ENCODE data around the gene NGEF. TPM values are rescaled to one million over a fixed set of nuclear protein-coding genes. Genes with fewer than 3 reads are reported as not detected.

NGEF gene, protein sequence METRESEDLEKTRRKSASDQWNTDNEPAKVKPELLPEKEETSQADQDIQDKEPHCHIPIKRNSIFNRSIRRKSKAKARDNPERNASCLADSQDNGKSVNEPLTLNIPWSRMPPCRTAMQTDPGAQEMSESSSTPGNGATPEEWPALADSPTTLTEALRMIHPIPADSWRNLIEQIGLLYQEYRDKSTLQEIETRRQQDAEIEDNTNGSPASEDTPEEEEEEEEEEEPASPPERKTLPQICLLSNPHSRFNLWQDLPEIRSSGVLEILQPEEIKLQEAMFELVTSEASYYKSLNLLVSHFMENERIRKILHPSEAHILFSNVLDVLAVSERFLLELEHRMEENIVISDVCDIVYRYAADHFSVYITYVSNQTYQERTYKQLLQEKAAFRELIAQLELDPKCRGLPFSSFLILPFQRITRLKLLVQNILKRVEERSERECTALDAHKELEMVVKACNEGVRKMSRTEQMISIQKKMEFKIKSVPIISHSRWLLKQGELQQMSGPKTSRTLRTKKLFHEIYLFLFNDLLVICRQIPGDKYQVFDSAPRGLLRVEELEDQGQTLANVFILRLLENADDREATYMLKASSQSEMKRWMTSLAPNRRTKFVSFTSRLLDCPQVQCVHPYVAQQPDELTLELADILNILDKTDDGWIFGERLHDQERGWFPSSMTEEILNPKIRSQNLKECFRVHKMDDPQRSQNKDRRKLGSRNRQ
- total RNA-seq (2.1 and 2.9 TPM in 2 replicates), polyA plus RNA-seq (2.0 and 5.6 TPM in 2 replicates)

DNA sequence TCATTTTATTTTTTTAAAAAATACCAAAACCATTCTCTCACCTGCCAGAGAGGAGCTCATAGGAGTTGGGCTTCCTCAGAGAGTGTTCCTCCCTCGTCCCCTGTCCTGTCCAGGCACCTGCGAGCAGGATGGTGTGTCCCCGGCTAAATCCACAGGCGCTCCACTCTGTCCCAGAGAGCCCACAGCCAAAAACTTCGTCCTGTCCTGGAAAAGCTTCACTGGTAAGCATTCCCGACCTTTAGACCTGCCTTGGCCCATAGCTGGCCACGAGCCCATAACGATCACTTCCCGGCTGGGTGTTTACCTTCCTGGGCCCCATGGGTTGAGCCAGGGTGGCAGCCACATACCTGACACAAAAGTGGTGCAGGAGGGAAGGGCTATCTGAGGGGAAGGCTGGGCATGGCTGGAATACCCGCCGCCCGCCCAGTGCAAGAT lies at the start of gene NGEF:
NGEF (minus strand) TSS at position 230 of the 435 bp plus-strand sequence. CDS start 38,366 bp downstream, outside the sequence.
- DNase-seq (ENCODE audit: low read depth in 1 of 2, low spot score in 1 of 2): no peak
- Histone ChIP-seq H3K4me3 (no peak within 1 kb of the TSS), H3K27ac (no peak within 1 kb of the TSS), H3K27me3 (no peaks in the 10 kb centered on the region), H3K9me3 (ENCODE audit: low read depth) (no peaks in the 10 kb centered on the region), H3K36me3 (no peaks in the 10 kb centered on the region), H3K4me1 (ENCODE audit: low read depth) (no peaks in the 10 kb centered on the region)
- TF ChIP-seq, protein P1, sequence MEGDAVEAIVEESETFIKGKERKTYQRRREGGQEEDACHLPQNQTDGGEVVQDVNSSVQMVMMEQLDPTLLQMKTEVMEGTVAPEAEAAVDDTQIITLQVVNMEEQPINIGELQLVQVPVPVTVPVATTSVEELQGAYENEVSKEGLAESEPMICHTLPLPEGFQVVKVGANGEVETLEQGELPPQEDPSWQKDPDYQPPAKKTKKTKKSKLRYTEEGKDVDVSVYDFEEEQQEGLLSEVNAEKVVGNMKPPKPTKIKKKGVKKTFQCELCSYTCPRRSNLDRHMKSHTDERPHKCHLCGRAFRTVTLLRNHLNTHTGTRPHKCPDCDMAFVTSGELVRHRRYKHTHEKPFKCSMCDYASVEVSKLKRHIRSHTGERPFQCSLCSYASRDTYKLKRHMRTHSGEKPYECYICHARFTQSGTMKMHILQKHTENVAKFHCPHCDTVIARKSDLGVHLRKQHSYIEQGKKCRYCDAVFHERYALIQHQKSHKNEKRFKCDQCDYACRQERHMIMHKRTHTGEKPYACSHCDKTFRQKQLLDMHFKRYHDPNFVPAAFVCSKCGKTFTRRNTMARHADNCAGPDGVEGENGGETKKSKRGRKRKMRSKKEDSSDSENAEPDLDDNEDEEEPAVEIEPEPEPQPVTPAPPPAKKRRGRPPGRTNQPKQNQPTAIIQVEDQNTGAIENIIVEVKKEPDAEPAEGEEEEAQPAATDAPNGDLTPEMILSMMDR (IDR thresholded peaks at IDR 0.05; ENCODE audit: low read depth, low read length): no peak

DNA sequence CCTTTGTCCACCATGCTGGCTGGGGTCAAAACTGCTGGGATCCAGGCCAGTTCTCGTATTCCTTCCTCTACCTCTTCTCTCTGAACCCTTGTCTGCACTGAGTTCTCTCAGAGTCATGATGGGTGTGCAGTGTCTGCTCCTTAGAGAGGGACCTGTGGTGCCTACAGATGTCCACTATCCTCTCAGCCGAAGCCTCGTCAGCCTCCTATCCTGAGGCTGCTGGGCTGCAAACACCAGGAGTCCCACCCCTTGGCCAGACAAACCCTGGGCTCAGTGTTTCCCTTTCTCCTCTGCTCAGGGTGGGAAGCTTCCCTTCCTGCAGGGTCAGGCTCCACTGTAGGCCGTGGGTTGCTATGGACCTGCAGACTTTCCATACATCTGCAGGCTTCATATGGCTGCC lies 49.4 kb upstream of the NGEF start:
- Histone ChIP-seq H3K4me3 (no peak overlapping the region), H3K4me1 (ENCODE audit: low read depth) (no peaks in the 10 kb centered on the region), H3K36me3 (no peaks in the 10 kb centered on the region), H3K27me3 (no peaks in the 10 kb centered on the region), H3K9me3 (ENCODE audit: low read depth) (no peaks in the 10 kb centered on the region), H3K27ac (no peak overlapping the region)
- no peak for DNase-seq (ENCODE audit: low read depth in 1 of 2, low spot score in 1 of 2)
- TF ChIP-seq, protein P1 (IDR thresholded peaks at IDR 0.05; ENCODE audit: low read depth, low read length): no peak

DNA sequence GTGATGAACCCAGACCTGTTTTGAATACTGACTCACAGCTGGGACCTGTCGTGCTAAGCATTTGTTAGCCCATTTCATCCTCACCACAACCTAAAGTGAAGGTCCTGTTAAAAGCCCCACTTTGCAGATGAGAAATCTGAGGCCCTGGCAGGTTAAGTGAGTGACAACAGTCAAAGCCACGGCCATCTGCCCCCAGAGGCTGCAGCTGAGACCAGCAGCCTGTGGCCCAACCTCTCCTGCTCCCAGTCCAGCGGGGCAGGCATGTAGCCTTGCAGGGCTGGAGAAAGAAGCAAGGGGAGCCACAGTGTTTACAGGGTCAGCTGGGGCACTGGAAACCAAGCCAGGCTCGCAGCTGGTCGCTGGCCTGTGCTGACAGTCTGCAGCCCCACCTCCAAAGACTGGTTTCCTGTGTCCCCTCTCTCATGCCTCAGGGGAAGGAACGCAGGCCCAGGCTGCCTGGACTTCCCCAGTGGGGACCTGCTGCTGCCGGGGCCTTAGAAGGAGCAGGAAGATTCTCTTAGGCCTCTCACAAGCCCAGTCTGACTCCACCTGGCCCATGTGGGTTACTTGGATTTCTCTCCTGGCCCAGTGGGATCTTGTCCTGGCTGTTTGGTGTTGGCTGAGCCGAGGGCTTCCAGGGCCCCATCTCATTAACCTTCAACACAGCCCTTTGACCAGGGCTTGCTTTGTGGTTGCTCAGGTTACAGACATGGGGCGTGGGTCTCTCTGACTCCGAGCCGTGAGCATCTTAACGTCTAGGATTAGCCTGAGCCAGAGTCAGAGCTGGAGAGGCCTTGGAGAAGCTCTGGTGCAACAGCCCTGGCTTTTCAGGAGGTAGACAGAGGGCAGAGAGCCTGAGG lies 48.8 kb upstream of the NGEF start:
- no peak overlapping the region for H3K4me3 ChIP-seq
- H3K4me1 ChIP-seq (ENCODE audit: low read depth): no peaks in the 10 kb centered on the region
- H3K36me3 ChIP-seq: no peaks in the 10 kb centered on the region
- TF ChIP-seq, protein P1 (IDR thresholded peaks at IDR 0.05; ENCODE audit: low read depth, low read length): peak; percentile 18
- H3K27ac ChIP-seq: peak overlapping the region; percentile 32
- peak in 1 of 2 donors; percentile 14 for DNase-seq (ENCODE audit: low read depth in 1 of 2, low spot score in 1 of 2)
- no peaks in the 10 kb centered on the region for H3K27me3 ChIP-seq
- H3K9me3 ChIP-seq (ENCODE audit: low read depth): no peaks in the 10 kb centered on the region

DNA sequence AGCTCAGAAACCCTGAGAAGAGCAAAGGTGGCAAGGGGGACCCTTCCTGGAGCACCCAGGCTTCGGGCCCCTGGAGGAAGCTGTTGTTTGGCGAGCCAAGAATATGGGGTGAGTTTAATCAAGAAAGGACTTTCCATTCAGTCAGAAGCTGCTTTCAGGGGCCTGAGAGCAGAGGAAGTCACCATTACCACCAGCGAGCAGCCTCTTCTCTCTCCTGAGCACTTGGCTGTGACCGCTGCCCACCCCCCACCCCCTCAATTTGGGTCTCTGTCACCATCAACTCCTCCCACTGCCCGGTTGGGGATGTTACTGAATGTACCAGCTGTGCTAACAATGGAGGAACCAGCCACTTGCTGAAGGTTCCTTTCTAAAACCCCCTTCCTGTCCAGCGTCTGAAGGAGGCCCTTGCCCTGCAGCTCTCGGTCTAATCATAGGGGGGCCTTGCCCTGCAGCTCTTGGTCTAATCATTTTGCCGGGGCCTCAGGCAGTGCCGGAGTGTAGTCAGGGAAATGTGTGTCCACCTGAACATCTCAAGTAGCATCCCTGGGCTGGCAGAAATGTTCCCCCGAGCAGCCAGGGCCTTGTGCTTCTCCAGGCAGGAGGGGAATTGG lies 48.0 kb upstream of the NGEF start:
- Histone ChIP-seq H3K9me3 (ENCODE audit: low read depth) (no peaks in the 10 kb centered on the region), H3K4me3 (no peak overlapping the region), H3K36me3 (no peaks in the 10 kb centered on the region), H3K27me3 (no peaks in the 10 kb centered on the region), H3K27ac (no peak overlapping the region), H3K4me1 (ENCODE audit: low read depth) (no peaks in the 10 kb centered on the region)
- DNase-seq (ENCODE audit: low read depth in 1 of 2, low spot score in 1 of 2): no peak
- TF ChIP-seq, protein P1 (IDR thresholded peaks at IDR 0.05; ENCODE audit: low read depth, low read length): no peak

DNA sequence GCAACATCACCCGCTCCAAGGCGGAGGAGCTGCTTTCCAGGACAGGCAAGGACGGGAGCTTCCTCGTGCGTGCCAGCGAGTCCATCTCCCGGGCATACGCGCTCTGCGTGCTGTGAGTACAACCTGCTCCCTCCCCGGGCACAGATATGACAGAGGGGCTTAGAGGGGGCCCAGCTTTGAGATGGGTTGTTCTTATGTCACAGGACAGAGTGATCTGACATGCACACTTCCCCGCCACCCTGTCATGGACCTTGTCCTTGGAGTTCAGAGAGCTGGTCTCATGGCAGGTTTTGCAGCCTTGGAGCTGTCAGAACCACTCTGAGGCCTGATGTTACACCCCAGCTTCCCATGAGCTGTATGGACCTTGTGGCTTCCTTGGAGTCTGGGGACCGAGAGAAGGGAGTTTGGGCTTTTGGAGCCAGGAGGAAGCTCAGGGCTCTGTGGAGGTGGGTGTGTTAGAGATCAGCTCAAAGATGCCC lies 47.5 kb upstream of the NGEF start:
- TF ChIP-seq, protein P1 (IDR thresholded peaks at IDR 0.05; ENCODE audit: low read depth, low read length): no peak
- Histone ChIP-seq H3K4me1 (ENCODE audit: low read depth) (no peaks in the 10 kb centered on the region), H3K9me3 (ENCODE audit: low read depth) (no peaks in the 10 kb centered on the region), H3K27ac (no peak overlapping the region), H3K36me3 (no peaks in the 10 kb centered on the region), H3K27me3 (no peaks in the 10 kb centered on the region), H3K4me3 (no peak overlapping the region)
- no peak for DNase-seq (ENCODE audit: low read depth in 1 of 2, low spot score in 1 of 2)
